ENCODE results near the gene RAB40C.

Gene RAB40C

DNA sequence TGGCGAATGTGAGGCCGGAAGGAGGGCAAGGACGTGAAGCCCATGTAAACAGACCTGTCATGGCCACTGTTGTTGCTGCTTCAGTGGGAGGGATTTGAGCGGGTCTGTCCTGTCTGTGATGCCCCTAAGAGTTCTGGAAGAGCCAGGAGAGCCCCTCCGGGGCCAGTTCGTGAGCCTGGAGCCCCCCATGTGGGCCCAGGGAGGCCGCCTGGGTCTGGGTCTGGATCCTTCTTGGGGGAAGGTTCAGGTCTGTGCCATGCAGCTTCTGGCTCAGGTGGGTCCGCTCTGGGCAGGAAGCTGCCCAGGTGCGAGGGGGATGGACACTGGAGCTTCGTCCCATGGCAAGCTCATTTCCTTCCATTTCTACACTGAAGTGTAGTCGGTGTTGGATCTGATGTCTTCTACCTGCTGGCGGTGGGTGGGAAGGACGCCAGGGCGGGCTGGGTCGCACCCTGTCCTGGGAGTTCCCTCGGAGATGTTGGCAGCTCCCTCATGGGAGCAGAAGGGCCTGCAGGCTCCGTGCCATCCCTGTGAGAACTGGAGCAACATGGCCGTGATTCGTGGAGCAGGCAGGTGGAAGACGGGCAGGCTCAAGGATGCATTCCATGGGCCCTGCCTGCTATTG lies 29.7 kb downstream of the RAB40C start:
- no peak for DNase-seq

DNA sequence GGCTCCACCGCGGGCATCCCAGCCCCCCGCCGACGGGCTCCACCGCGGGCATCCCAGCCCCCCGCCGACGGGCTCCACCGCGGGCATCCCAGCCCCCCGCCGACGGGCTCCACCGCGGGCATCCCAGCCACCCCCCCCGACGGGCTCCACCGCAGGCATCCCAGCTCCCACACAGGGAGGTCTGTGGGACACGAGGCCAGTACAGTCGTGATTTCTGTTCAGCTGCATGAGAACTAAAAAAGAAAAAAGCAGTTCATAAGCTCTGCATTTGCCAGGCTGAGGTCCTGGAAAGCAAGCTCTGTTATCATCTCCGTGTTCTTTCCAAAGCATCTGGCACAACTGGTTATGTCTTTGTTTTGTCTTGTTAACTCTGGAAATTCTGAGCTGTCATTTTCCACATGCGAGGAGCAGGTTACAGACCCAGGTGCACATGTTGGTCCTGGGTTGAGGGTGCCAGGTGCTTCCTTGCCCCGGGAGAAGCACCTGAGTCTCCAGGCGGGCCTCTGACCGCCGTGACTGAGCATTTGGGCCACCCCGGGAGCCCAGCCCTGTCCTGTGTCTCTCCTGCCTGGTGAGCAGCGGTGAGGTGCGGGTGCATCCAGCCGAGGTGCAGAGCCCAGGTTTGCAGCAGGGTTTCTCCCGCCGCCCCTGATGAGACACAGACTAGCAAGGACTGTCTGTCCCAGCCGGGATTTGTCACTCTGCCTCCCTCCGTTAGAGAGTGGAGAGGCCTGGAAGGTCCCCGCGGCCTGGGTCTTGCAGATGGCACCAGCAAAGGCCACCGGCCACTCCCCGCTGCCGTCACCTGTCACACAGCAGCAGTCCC lies 31.0 kb downstream of the RAB40C start:
- no peak for DNase-seq

DNA sequence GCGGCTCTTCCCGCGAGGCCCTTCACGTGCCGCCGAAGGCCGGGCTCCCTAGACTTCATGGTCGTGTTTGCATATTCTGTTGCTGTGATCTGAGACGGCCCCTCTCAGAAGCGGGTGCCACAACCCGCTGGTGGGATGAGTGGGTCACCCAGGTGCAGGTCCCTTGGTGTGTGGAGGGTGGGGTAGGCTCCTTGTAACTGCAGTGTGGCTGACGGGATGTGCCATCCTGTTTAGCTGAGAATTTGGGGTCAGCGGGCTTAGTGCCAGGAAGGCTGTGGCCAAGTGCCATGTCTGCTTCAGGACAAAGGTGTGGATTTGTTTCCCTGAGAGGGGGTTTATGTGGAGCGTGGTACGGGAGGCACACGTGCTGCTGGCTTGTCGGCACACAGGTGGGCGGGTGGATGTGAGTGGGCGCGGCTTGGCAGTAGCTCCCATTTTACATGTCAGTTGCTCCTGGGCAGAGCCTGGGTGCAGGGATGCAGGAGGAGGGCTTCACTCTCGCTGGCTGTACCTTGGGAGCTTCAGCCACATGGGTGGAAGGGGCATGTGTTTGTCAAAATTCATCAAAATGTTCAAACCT lies 31.8 kb downstream of the RAB40C start:
- no peak for DNase-seq

DNA sequence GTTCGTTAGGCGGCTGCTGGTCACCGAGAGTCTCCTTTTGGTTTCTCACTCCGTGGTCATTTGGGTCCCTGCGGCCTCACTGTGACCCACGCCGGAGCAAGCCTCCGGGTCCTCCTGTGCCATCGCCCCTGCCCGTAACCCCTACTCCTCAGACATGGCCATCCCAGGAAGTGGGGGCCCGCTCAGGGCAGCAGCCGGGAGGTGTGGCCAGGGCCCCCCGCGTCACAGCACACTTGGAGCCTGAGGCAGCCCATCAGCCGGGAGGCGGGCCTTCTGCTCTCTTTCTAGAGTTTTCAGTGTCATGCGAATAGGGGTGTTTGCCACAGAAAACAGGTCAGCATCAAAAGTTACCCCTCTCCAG lies 33.0 kb downstream of the RAB40C start:
- no peak for DNase-seq

DNA sequence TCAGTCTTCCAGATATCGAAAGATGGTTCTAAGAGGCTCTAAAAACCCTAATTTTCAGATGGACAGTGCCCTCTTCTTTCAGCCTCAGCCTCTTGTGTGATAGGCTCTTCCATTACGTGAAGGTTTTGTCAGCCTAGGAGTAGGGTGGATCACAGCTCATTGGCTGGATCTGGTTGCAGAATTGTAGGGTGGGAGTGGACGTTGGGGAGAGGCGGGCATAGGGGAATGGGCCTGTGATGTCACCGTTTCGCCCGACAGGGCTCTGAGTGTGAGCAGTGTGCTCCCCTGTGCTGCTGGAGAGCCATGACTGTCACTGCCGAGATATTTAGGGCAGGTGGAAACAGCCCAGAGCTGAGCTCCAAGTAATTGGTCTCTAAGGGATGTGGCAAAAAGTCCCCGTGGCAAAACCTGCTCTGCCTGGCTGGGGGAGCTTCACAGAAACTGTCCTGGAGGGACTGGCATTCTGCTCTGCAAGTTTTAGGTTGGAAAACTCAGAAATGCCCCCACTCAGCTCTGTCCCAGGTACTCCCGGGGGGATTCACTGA lies 34.7 kb downstream of the RAB40C start:
- no peak for DNase-seq

DNA sequence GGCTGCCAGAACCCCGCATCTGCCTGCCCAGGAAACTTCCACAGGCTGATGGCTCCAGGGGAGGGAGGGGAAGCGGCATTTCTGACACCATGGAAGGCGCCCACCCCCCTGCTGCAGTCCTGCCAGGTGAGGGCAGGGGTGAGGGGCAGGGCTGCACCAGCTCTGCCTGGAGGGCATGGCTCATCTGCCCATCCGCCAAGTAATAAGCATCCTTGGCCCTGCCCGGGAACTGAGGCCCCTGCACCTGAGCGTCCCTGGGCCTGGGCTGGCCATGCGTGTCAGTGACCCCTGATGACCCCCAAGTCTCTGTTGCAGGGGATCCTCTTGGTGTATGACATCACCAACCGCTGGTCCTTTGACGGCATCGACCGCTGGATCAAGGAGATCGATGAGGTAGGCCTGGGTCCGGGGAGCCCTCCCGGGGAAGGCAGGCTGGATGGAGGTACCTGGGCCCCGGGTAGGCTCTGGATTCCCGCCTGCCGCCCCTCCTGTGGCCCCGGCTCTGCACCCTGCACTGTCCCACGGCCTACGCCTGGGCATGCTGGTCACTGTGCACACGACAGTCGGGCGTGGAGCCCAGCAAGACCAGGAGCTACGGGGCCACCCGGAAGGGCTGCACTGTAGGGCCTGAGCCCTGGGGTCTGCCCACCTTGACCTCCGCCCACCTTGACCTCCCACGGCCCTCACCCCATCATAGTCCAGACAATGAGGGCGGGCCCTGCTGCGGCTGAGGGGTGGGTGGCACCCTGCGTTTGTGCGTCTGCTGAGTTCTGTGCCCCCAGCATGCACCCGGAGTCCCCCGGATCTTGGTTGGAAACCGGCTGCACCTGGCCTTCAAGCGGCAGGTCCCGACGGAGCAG lies 35.5 kb downstream of the RAB40C start:
- no peak for DNase-seq

GRCh38 chr16:625977-626765 lies 36.3 kb downstream of the RAB40C start:
- no peak for DNase-seq

DNA sequence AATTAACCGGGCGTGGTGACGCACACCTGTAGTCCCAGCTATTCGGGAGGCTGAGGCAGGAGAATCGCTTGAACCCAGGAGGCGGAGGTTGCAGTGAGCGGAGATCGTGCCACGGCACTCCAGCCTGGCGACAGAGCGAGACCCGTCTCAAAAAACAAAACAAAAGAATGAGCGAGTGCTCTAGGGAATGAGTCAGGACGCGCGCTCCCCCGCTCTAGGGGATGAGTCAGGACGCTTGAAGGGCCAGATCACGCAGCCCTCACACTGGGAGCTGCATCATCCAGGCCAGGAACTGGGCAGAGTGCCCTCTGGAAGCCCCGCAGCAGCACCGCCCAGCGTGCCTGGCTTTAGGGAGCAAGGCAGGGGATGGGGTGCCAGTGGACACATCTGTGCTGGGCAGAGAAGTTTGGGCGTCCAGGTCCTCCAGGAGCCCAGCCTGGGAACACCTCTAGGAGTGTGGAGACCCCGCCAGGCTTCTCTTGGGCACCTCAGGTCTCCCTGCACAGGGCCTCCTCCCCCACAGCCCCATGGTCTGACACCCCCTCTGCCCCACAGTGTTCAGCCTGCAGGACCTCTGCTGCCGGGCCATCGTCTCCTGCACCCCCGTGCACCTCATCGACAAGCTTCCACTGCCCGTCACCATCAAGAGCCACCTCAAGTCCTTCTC lies 37.1 kb downstream of the RAB40C start:
- DNase-seq = no peak

- no peak for DNase-seq
These were observed 37.8 kb downstream of the RAB40C start for GRCh38 chr16:627454-628239.

GRCh38 chr16:628321-629061 lies 38.6 kb downstream of the RAB40C start:
- DNase-seq = no peak

DNA sequence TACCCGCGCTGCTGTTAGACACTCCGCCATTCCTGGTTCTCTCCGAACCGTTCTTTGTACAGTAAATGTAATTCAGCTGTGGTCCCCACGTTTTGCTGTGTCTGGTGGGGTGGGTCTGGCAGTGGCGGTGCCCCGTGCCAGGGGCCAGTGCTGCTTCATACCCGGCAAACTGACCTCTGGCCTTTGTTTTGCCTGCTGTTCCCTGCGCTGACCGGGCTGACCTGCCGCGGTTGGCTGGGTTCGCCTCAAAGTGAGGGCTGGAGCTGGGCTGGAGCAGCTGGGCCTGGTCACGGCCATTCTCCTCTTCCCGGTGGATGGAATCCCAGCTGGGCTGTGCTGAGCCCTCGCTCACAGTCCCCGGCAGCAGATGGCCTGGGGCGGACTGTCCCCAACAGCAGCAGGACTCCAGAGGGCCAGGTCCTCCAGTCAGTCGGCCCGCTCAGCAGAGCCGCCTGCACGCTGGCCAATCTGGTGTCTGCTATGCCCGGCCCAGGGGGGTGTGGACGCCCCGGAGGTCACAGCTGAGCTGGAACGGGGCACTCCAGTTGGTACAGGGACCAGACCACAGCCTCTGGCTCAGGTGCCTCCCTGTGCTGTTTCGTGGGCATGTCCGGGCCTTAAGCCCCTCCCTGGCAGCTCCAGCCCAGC lies 39.4 kb downstream of the RAB40C start:
- DNase-seq = no peak

GRCh38 chr16:629833-630248 lies 40.0 kb downstream of the RAB40C start:
- DNase-seq = no peak

DNA sequence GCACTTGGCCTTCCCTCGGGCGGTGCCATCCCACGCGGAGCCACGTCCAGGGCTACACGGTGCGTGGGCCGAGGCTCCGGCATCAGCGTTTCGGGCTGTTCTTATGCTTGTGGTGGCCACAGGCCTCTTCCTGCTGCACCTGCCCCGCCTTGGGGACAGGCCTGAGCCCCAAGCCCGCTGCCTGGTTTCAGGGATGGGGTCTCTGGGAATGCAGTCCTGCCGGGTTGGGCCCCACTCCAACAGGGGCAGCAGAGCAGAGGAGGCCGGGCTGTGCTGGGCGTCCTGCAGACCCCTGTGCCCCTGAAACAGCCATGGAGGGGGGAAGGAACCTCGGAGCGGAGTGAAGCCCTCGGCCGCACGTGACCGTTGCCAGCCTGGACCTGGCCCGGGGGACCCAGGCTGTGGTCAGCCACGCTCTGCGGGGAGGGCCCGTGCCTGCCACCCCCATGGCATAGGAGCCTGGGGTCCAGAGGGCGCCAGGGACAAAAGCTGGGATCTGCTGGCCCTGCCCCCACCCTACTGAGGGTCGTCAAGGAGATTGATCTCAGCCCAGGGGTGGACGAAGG lies 40.5 kb downstream of the RAB40C start:
- no peak for DNase-seq

- DNase-seq = no peak
These were observed 41.0 kb downstream of the RAB40C start, which contains the start of gene WFIKKN1 for GRCh38 chr16:630815-631405. WFIKKN1 (plus strand) TSS chr16:630985; CDS start chr16:631254, 269 bp downstream.

DNA sequence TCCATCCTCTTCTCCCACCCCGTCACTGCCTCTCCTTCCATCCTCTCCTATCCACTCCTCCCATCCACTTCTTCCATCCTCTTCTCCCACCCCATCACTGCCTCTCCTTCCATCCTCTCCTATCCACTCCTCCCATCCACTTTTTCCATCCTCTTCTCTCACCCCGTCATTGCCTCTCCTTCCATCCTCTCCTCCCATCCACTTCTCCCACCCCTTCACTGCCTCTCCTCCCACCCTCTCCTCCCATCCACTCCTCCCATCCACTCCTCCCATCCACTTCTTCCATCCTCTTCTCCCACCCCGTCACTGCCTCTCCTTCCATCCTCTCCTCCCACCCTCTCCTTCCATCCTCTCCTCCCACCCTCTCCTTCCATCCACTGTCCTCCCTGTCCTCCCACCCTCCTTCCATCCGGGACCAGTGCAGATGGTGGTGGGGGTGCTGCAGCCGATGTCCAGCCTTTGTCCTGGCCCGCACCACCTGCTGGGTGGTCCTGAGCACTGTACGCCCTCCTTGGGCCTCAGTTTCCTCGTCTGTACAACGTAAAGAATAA lies 42.0 kb downstream of the RAB40C start:
- DNase-seq = no peak

DNA sequence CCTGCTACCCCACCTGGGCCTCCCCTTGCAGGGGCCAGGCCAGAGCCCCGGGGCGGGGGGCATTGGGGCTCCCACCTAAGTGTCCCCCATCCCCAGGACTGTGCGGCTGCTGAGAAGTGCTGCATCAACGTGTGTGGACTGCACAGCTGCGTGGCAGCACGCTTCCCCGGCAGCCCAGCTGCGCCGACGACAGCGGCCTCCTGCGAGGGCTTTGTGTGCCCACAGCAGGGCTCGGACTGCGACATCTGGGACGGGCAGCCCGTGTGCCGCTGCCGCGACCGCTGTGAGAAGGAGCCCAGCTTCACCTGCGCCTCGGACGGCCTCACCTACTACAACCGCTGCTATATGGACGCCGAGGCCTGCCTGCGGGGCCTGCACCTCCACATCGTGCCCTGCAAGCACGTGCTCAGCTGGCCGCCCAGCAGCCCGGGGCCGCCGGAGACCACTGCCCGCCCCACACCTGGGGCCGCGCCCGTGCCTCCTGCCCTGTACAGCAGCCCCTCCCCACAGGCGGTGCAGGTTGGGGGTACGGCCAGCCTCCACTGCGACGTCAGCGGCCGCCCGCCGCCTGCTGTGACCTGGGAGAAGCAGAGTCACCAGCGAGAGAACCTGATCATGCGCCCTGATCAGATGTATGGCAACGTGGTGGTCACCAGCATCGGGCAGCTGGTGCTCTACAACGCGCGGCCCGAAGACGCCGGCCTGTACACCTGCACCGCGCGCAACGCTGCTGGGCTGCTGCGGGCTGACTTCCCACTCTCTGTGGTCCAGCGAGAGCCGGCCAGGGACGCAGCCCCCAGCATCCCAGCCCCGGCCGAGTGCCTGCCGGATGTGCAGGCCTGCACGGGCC lies 42.8 kb downstream of the RAB40C start:
- DNase-seq = no peak

GRCh38 chr16:633336-634050 lies 43.6 kb downstream of the RAB40C start:
- no peak for DNase-seq

Measured in activated gamma-delta T cell treated with Interleukin-2 at 50 U/mL for 16 hours (primary cell).